ENCODE results near the gene ARSG. TPM values are rescaled to one million over a fixed set of nuclear protein-coding genes. Genes with fewer than 3 reads are reported as not detected.
A peak's percentile ranks its signal among the peaks of the same experiment; 100 is the strongest.

ARSG gene
- total and polyA plus RNA-seq, 9 of the 15 experiments (the other 6 are each of a cell fraction or from before 2014, with no cell fraction given): 1.0 to 5.6 (median 1.8) TPM

DNA sequence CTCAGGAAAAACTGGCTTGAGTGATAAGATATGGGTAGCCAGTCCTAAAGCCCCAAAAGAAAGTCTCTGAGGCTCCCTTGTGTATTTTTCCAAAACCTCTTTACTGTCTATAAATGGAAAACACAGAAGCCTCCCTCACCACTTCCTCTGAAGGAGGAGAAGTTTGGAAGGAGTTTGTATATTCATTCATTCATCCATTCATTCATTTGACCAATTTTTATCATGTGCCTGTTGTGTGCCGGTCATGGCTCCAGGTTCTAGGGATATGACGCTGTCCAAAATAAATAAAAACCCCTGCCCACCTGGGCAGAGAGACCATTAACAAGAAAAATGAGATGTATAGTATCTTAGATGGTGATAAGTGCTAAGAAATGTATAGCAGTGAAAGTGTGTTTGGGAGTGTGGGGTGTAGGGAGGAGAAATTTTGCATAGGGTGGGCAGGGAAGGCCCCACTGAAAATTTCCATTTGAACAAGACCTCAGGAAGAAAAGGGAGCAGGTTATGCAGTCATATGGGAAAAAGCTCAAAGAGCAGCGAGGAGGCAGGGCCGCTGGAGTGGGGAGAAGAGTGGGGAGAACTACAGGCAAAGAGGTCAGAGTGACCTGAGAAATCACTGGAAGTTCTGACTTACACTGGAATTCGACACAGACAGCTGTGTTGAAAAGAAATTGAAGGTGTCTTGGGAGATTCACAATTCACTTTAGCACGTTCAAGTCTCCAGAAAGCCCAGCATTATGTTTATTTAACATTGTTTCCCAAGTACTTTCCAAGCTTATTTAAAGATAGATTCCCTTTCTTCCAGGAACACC lies 172.1 kb downstream of the ARSG start:
- Histone ChIP-seq H4K20me1 (replicated peaks; ENCODE audit: control insufficient read depth, insufficient read depth, low read length) (no peaks in the 10 kb centered on the region), H3K27me3 (ENCODE audit: control insufficient read depth in 2 of 2, insufficient read depth in 2 of 2, low read length in 2 of 2) (no peaks in the 10 kb centered on the region), H3K4me3 (no peak overlapping the region), H3K4me2 (ENCODE audit: insufficient read depth, low read length) (no peak overlapping the region), H3K9ac (ENCODE audit: insufficient read depth in 1 of 2, low read depth in 2 of 2, low read length in 2 of 2) (no peak overlapping the region), H3K4me1 (replicated peaks in 1 of 2; ENCODE audit: control insufficient read depth in 2 of 2, insufficient read depth in 2 of 2, low read length in 2 of 2) (peaks cover 0 to 37% of the 10 kb centered on the region in 2 experiments; a peak in 4 of 5 replicates), H3K79me2 (ENCODE audit: control insufficient read depth, insufficient read depth, low read length) (no peaks in the 10 kb centered on the region), H3K36me3 (ENCODE audit: control insufficient read depth, insufficient read depth, low read length) (no peaks in the 10 kb centered on the region), H3K27ac (ENCODE audit: extremely low read depth, low read depth, low read length) (no peak overlapping the region), H2AFZ (ENCODE audit: low read depth, low read length) (no peak overlapping the region), H3K9me3 (replicated peaks; ENCODE audit: control insufficient read depth, insufficient read depth, low read depth, low read length) (no peaks in the 10 kb centered on the region), H3K9me1 (ENCODE audit: control insufficient read depth, insufficient read depth, low read length) (no peaks in the 10 kb centered on the region)
- ATAC-seq (no peak), FAIRE-seq (no peak), DNase-seq (ENCODE audit: extremely low read depth in 1 of 4, low spot score in 3 of 4) (no peak)
- BruUV-seq (replicated peaks): no TSS peak
- TF ChIP-seq ARHGAP35 (IDR thresholded peaks at IDR 0.05; ENCODE audit: partially characterized antibody) (no peak), ZNF24 (IDR thresholded peaks at IDR 0.05) (peak; percentile 77; the same call in 1 of the 2 replicates), ZKSCAN8 (CRISPR knock-in tag; IDR thresholded peaks at IDR 0.05) (peak; percentile 58; the same call in 1 of the 2 replicates)
- in situ Hi-C loops (cut with MboI) (loop anchor here (10.0 to 25.0 kb wide), 2 partner anchors 289 to 501 kb away; no protein-coding TSS in a partner anchor), intact Hi-C loops (cut with micrococcal nuclease) (loop anchor here (1.0 to 5.0 kb wide), 5 partner anchors 64 to 401 kb away; no protein-coding TSS in a partner anchor)
- CTCF ChIA-PET (ENCODE audit: low intra/inter-chr PET ratio): interaction anchor here (0.6 to 1.7 kb wide), 6 partner anchors 112 to 630 kb away, joined by 3 to 5 read pairs (median 3); no protein-coding TSS in a partner anchor
- POLR2A ChIA-PET: interaction anchor here (1.2 kb wide), 1 partner anchor 215 kb away, joined by 6 read pairs; the partner anchor contains the start of gene AMZ2
- 23% methylated on average over 6 of the region's 6 CpGs for WGBS (ENCODE audit: insufficient coverage, low coverage, missing lambda C conversion rate)

DNA sequence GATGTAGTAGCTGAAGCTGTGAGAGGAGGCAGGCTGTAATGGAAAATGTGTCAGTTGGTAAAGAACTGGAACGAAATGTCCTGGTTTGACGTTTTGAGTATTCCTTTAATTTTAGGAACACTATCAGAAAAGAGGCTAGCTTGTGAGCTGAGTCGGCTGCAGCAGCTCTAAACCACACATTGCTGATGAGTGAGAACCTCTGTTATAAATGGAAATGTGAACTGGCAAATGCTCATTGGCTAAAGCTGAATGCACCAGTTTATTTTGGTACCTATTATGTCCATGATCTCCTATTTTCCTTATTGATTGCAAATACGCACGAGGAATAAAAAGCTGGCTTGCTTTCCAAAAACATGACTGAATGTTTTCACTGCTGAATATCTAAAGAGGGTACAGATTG lies 177.0 kb downstream of the ARSG start:
- H3K4me2 ChIP-seq (ENCODE audit: insufficient read depth, low read length): no peak overlapping the region
- POLR2A ChIA-PET: interaction anchor here (0.8 to 1.0 kb wide), 2 partner anchors 8 to 10 kb away, joined by 3 to 7 read pairs; no protein-coding TSS in a partner anchor
- CTCF ChIA-PET (ENCODE audit: low intra/inter-chr PET ratio): interaction anchor here (1.1 kb wide), 1 partner anchor 268 kb away, joined by 3 read pairs; no protein-coding TSS in a partner anchor
- H3K4me3 ChIP-seq: no peak overlapping the region
- in situ Hi-C loops (cut with MboI) (loop anchor here (5.0 to 25.0 kb wide), 3 partner anchors 206 to 506 kb away; no protein-coding TSS in a partner anchor), intact Hi-C loops (cut with micrococcal nuclease) (loop anchor here (5.0 kb wide), 1 partner anchor 144 kb away; no protein-coding TSS in a partner anchor)
- WGBS (ENCODE audit: insufficient coverage, low coverage, missing lambda C conversion rate): 1% methylated on average over 5 of the region's 5 CpGs
- no peaks in the 10 kb centered on the region for H3K79me2 ChIP-seq (ENCODE audit: control insufficient read depth, insufficient read depth, low read length)
- no peak for ATAC-seq
- no peak for DNase-seq (ENCODE audit: extremely low read depth in 1 of 4, low spot score in 3 of 4)
- no peaks in the 10 kb centered on the region for H3K36me3 ChIP-seq (ENCODE audit: control insufficient read depth, insufficient read depth, low read length)
- FAIRE-seq: no peak
- no peak overlapping the region for H3K9ac ChIP-seq (ENCODE audit: insufficient read depth in 1 of 2, low read depth in 2 of 2, low read length in 2 of 2)
- no peak overlapping the region for H2AFZ ChIP-seq (ENCODE audit: low read depth, low read length)
- no peaks in the 10 kb centered on the region for H3K9me1 ChIP-seq (ENCODE audit: control insufficient read depth, insufficient read depth, low read length)
- no peaks in the 10 kb centered on the region for H3K9me3 ChIP-seq (replicated peaks; ENCODE audit: control insufficient read depth, insufficient read depth, low read depth, low read length)
- TF ChIP-seq ZNF316 (IDR thresholded peaks at IDR 0.05) (no peak), TAF9B (IDR thresholded peaks at IDR 0.05; ENCODE audit: partially characterized antibody) (no peak), UBTF (IDR thresholded peaks at IDR 0.05; ENCODE audit: borderline replicate concordance in 1 of 2, low read depth in 2 of 2, low read length in 2 of 2) (no peak), ZBTB43 (CRISPR knock-in tag; IDR thresholded peaks at IDR 0.05) (no peak), RBM14 (IDR thresholded peaks at IDR 0.05; ENCODE audit: borderline replicate concordance, insufficient read depth, low read depth, low read length) (no peak)
- peaks cover 0 to 12% of the 10 kb centered on the region in 2 experiments; a peak in 1 of 5 replicates for H3K27me3 ChIP-seq (ENCODE audit: control insufficient read depth in 2 of 2, insufficient read depth in 2 of 2, low read length in 2 of 2)
- no peaks in the 10 kb centered on the region for H4K20me1 ChIP-seq (replicated peaks; ENCODE audit: control insufficient read depth, insufficient read depth, low read length)
- H3K4me1 ChIP-seq (replicated peaks in 1 of 2; ENCODE audit: control insufficient read depth in 2 of 2, insufficient read depth in 2 of 2, low read length in 2 of 2): no peaks in the 10 kb centered on the region
- no TSS peak for BruUV-seq (replicated peaks)
- no peak overlapping the region for H3K27ac ChIP-seq (ENCODE audit: extremely low read depth, low read depth, low read length)
